Mesodermal cell (in vitro differentiated cells): ENCODE measurements around the gene SLC44A4.
A peak's percentile ranks its signal among the peaks of the same experiment; 100 is the strongest.

ENCODE experiments used
- H3K27ac ChIP-seq: 2 replicates; pipeline ENCODE4 v1.7.0; 2013; ENCODE audit warnings: mild to moderate bottlenecking, low read depth, low read length, moderate library complexity; ENCODE audit not compliant: severe bottlenecking
- H3K36me3 ChIP-seq: 2 replicates; pipeline ENCODE4 v1.7.1; 2013; ENCODE audit warnings: mild to moderate bottlenecking, low read length, moderate library complexity; ENCODE audit not compliant: control insufficient read depth, insufficient read depth
- H3K4me1 ChIP-seq: one replicate; pipeline ENCODE4 v1.7.1; 2013; ENCODE audit warnings: mild to moderate bottlenecking, low read length; ENCODE audit not compliant: insufficient read depth, control insufficient read depth, poor library complexity, severe bottlenecking
- H3K4me3 ChIP-seq: 2 replicates; pipeline ENCODE4 v1.7.0; 2013; ENCODE audit warnings: low read length, control low read depth, mild to moderate bottlenecking; ENCODE audit not compliant: insufficient read depth, poor library complexity, severe bottlenecking; ENCODE audit errors: extremely low read depth
- H3K9me3 ChIP-seq: 2 replicates; pipeline ENCODE4 v1.7.1; 2013; ENCODE audit warnings: mild to moderate bottlenecking, low read length, moderate library complexity; ENCODE audit not compliant: control insufficient read depth
- WGBS, 2 experiments: methylation state at CpG; one replicate each; pipeline ENCODE4 v1.1.5; 2013; ENCODE audit warnings: missing lambda C conversion rate in 2 of 2; ENCODE audit not compliant: insufficient coverage in 2 of 2; 5-methylcytosine and 5-hydroxymethylcytosine counted together

SLC44A4 gene

DNA sequence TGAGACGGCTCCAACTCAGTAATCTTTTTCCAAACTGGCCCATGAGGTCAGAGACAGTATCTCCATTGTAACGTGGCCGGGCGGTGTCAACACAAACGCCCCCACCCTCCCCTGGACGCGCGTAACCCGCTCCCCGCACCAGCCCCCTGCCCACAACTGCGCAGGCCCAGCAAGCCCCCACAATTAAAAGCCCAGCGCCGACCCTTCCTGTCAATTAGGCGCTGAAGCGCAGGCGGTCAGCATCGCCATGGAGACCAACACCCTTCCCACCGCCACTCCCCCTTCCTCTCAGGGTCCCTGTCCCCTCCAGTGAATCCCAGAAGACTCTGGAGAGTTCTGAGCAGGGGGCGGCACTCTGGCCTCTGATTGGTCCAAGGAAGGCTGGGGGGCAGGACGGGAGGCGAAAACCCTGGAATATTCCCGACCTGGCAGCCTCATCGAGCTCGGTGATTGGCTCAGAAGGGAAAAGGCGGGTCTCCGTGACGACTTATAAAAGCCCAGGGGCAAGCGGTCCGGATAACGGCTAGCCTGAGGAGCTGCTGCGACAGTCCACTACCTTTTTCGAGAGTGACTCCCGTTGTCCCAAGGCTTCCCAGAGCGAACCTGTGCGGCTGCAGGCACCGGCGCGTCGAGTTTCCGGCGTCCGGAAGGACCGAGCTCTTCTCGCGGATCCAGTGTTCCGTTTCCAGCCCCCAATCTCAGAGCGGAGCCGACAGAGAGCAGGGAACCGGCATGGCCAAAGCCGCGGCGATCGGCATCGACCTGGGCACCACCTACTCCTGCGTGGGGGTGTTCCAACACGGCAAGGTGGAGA lies 63.6 kb downstream of the SLC44A4 start, which contains the start of the genes HSPA1A and HSPA1L:
Gene HSPA1A (plus strand): TSS at position 519 of the 814 bp plus-strand sequence. CDS start 214 bp downstream, at position 733.
Gene HSPA1L (minus strand): TSS at position 259 of the 814 bp plus-strand sequence. CDS start 3,311 bp downstream, outside the sequence.
- peak within 1 kb of the TSS; percentile 99 for H3K27ac ChIP-seq
- no peaks in the 10 kb centered on the region for H3K9me3 ChIP-seq
- H3K36me3 ChIP-seq = peaks cover 7% of the 10 kb centered on the region
- peaks cover 9% of the 10 kb centered on the region for H3K4me1 ChIP-seq
- peak within 1 kb of the TSS; percentile 45 for H3K4me3 ChIP-seq
- 1 to 2% methylated on average over 30 to 48 of the region's 56 CpGs for WGBS, 2 experiments

DNA sequence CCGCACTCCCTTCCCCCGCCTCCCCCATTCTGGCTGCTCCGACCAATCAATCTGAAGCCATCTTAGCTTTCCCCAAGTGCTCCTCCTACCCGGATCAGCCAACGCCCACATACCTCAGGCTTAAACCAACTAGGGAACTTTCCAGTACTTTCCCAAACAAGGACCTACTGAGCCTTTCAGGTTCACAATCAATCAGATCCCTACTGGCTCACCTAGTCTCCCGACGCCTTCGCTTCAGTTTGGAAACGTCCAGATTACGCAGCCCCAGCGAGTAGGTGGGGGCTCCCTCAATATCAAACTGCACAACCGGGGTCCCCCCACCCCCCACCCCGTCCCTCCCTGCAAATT lies 64.1 kb downstream of the SLC44A4 start:
- Histone ChIP-seq H3K4me3 (peak overlapping the region; percentile 45), H3K36me3 (peaks cover 7% of the 10 kb centered on the region), H3K4me1 (peaks cover 9% of the 10 kb centered on the region), H3K27ac (peak overlapping the region; percentile 99), H3K9me3 (no peaks in the 10 kb centered on the region)
- WGBS, 2 experiments = 0 to 3% methylated on average over 9 of the region's 13 CpGs

DNA sequence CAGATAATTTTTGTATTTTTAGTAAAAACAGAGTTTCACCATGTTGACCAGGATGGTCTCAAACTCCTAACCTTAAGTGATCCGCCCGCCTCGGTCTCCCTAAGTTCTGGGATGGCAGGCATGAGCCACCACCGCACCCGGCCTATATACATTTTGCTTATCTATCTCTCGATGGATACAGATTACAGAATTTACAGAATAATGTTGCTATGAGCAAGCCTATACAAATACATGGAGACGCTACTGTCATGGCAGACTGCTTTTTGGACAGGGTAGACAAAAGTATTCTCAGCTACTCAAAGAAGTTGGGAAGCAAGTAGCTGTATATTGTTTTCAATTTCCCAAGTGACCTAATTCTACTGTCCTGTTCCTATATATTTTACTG lies 65.3 kb downstream of the SLC44A4 start:
- 89 to 100% methylated on average over 5 to 6 of the region's 7 CpGs for WGBS, 2 experiments
- no peak overlapping the region for H3K4me3 ChIP-seq
- no peaks in the 10 kb centered on the region for H3K9me3 ChIP-seq
- peak overlapping the region; percentile 99 for H3K27ac ChIP-seq
- peaks cover 4% of the 10 kb centered on the region for H3K4me1 ChIP-seq
- H3K36me3 ChIP-seq = peaks cover 2% of the 10 kb centered on the region
